Panc1 (cell line): Measurements from ENCODE around the gene NUP54. TPM values are rescaled to one million over a fixed set of nuclear protein-coding genes. Genes with fewer than 3 reads are reported as not detected.

Source experiments
- ATAC-seq: fragments of 200-7000 bp; cut with Tn5 transposase; 2 replicates; pipeline ENCODE4 v1.9.1; 2020; ENCODE audit warnings: mild to moderate bottlenecking, moderate library complexity
- BruUV-seq: library from RNA; stranded (reverse); fragments of 400-500 nt; replicated peaks from 2 replicates; lab custom pipeline; 2021; lab: Mats Ljungman, UMichigan
- CTCF ChIA-PET: fragments of 300-600 bp; sonication (Branson Sonifier 250); formaldehyde crosslinking; loops from one replicate; lab custom pipeline; 2022; ENCODE audit warnings: antibody characterized with exemption; lab: Charles Lee
- POLR2A ChIA-PET: fragments of 300-600 bp; sonication (Branson Sonifier 250); formaldehyde crosslinking; loops from one replicate; lab custom pipeline; 2022; ENCODE audit warnings: antibody characterized with exemption; lab: Charles Lee
- DNase-seq: peaks from one replicate; pipeline ENCODE4 v3.0.0-alpha.2; 2010; ENCODE audit warnings: low read depth, low spot score
- H3K27ac ChIP-seq: 2 replicates; pipeline ENCODE4 v1.5.1; 2011; ENCODE audit warnings: mild to moderate bottlenecking, low read length, inconsistent platforms
- H3K27me3 ChIP-seq: fragments of 200-500 bp; sonication (Bioruptor generic); 2 replicates; pipeline ENCODE4 v1.6.0; 2014; ENCODE audit warnings: low read length, inconsistent platforms; ENCODE audit not compliant: control insufficient read depth, insufficient read depth
- H3K36me3 ChIP-seq: fragments of 200-500 bp; sonication (Bioruptor generic); 2 replicates; pipeline ENCODE4 v1.5.1; 2014; ENCODE audit warnings: inconsistent platforms, mild to moderate bottlenecking, low read length, moderate library complexity; ENCODE audit not compliant: control insufficient read depth, insufficient read depth
- H3K4me1 ChIP-seq: 2 replicates; pipeline ENCODE4 v1.5.1; 2011; ENCODE audit warnings: inconsistent platforms, mild to moderate bottlenecking, low read length, moderate library complexity; ENCODE audit not compliant: control insufficient read depth, insufficient read depth
- H3K4me3 ChIP-seq, 2 experiments: 2 replicates each; pipeline ENCODE4 v1.5.1; 2011 to 2012; ENCODE audit warnings: low read depth in 2 of 2, low read length in 2 of 2, mild to moderate bottlenecking in 2 of 2, inconsistent platforms in 1 of 2, moderate library complexity in 1 of 2
- H3K9me3 ChIP-seq: fragments of 200-500 bp; sonication (Bioruptor generic); 2 replicates; pipeline ENCODE4 v1.5.1; 2014; ENCODE audit warnings: low read depth, mild to moderate bottlenecking, inconsistent platforms, low read length, moderate library complexity; ENCODE audit not compliant: control insufficient read depth, insufficient read depth
- CTCF ChIP-seq: fragments of 450-650 bp; IDR thresholded peaks from 2 replicates; pipeline ENCODE4 v1.5.1; 2017; ENCODE audit warnings: mild to moderate bottlenecking
- POLR2AphosphoS5 ChIP-seq: IDR thresholded peaks from 2 replicates; pipeline ENCODE4 v1.6.1; 2012; ENCODE audit warnings: mild to moderate bottlenecking, low read depth, low read length, moderate library complexity
- SIN3A ChIP-seq: IDR thresholded peaks from 2 replicates; pipeline ENCODE4 v1.6.1; 2012; ENCODE audit warnings: low read depth, mild to moderate bottlenecking, low read length, moderate library complexity, borderline replicate concordance; ENCODE audit not compliant: insufficient read depth
- TCF7L2 ChIP-seq: IDR thresholded peaks from 2 replicates; pipeline ENCODE4 v1.6.1; 2011; ENCODE audit warnings: mild to moderate bottlenecking, low read depth, low read length, inconsistent platforms
- in situ Hi-C: cut with HindIII; loops from 2 replicates; pipeline ENCODE4 v1.10.0; 2016; ENCODE audit warnings: low sequenced_read_pairs, low pct_unique_long_range_greater_than_20kb
- intact Hi-C: fragments of 100-400 bp; cut with micrococcal nuclease; formaldehyde crosslinking; loops from one replicate; pipeline ENCODE4 v1.10.0; 2022; ENCODE audit not compliant: unreplicated experiment
- total RNA-seq: library from RNA; stranded (reverse); gene quantifications from one replicate; pipeline ENCODE4 v1.2.1, GENCODE V29; 2021; ENCODE audit not compliant: unreplicated experiment
- TF ChIP-seq, protein P1 (sequence below), 2 experiments: IDR thresholded peaks; 2 replicates each; pipeline ENCODE4 v1.6.1; 2011 to 2012; ENCODE audit warnings: low read depth in 2 of 2, control low read depth in 1 of 2, low read length in 1 of 2, mild to moderate bottlenecking in 1 of 2, moderate library complexity in 1 of 2; ENCODE audit not compliant: insufficient read depth in 1 of 2

Gene NUP54
- total RNA-seq, 1 experiment from 2014 or later, result 32.1 TPM

GRCh38 chr4:76144546-76144945 is 3.7 kb downstream of the NUP54 start:
- peaks cover 3% of the 10 kb centered on the region; the same call in 1 of the 2 replicates for H3K4me1 ChIP-seq
- ATAC-seq (no peak), DNase-seq (no peak)
- ChIA-PET CTCF (no interaction called here), POLR2A (no interaction called here)
- peaks cover 19% of the 10 kb centered on the region for H3K36me3 ChIP-seq
- BruUV-seq, result no TSS peak
- in situ Hi-C loops, result no loop called here
- H3K27me3 ChIP-seq, result no peaks in the 10 kb centered on the region
- intact Hi-C loops, result no loop called here
- no peak for TF ChIP-seq SIN3A
- TF ChIP-seq CTCF, result no peak
- no peak for TF ChIP-seq POLR2AphosphoS5
- no peak overlapping the region for H3K4me3 ChIP-seq
- no peak overlapping the region for H3K27ac ChIP-seq
- no peaks in the 10 kb centered on the region for H3K9me3 ChIP-seq

DNA sequence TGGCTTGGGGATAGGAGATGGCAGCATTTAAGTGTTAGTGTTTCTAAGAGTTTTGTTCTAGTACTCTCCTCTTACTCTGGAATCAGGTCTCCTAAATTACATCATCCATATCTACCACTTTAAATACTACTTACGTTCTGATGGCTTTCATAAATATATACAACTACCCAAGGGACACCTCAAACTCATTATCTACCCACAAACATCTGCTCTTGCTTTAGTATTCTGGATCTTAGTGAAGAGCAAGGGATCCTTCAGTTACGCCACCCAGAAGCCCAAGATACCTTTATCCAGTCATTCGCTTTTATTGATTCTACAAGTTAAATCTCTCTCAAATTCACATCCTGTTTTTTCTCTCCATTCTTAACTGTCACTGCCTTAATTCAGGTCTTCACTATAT is 7.0 kb downstream of the NUP54 start:
- H3K27me3 ChIP-seq, result no peaks in the 10 kb centered on the region
- no peak for DNase-seq
- intact Hi-C loops (no loop called here), in situ Hi-C loops (no loop called here)
- ChIA-PET POLR2A (no interaction called here), CTCF (no interaction called here)
- no peak for TF ChIP-seq CTCF
- TF ChIP-seq POLR2AphosphoS5, result no peak
- TF ChIP-seq SIN3A, result no peak
- no peak for TF ChIP-seq TCF7L2
- TF ChIP-seq, protein P1, sequence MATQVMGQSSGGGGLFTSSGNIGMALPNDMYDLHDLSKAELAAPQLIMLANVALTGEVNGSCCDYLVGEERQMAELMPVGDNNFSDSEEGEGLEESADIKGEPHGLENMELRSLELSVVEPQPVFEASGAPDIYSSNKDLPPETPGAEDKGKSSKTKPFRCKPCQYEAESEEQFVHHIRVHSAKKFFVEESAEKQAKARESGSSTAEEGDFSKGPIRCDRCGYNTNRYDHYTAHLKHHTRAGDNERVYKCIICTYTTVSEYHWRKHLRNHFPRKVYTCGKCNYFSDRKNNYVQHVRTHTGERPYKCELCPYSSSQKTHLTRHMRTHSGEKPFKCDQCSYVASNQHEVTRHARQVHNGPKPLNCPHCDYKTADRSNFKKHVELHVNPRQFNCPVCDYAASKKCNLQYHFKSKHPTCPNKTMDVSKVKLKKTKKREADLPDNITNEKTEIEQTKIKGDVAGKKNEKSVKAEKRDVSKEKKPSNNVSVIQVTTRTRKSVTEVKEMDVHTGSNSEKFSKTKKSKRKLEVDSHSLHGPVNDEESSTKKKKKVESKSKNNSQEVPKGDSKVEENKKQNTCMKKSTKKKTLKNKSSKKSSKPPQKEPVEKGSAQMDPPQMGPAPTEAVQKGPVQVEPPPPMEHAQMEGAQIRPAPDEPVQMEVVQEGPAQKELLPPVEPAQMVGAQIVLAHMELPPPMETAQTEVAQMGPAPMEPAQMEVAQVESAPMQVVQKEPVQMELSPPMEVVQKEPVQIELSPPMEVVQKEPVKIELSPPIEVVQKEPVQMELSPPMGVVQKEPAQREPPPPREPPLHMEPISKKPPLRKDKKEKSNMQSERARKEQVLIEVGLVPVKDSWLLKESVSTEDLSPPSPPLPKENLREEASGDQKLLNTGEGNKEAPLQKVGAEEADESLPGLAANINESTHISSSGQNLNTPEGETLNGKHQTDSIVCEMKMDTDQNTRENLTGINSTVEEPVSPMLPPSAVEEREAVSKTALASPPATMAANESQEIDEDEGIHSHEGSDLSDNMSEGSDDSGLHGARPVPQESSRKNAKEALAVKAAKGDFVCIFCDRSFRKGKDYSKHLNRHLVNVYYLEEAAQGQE (IDR thresholded peaks at IDR 0.05; ENCODE audit: insufficient read depth in 1 of 2, low read depth in 2 of 2, low read length in 1 of 2), result no peak
- no peak overlapping the region for H3K4me3 ChIP-seq
- H3K4me1 ChIP-seq, result no peaks in the 10 kb centered on the region; the same call in 1 of the 2 replicates
- BruUV-seq, result no TSS peak
- H3K9me3 ChIP-seq, result no peaks in the 10 kb centered on the region
- no peak for ATAC-seq
- no peak overlapping the region for H3K27ac ChIP-seq
- H3K36me3 ChIP-seq, result peaks cover 14% of the 10 kb centered on the region
